CD8-positive, alpha-beta memory T cell (primary cell): ENCODE results near the gene FAR2. TPM values are rescaled to one million over a fixed set of nuclear protein-coding genes. Genes with fewer than 3 reads are reported as not detected.
"Not testable (repeated sequence)": the region's sequence is repeated elsewhere in the genome, so short reads cannot be mapped to it uniquely, and the experiment has no call there.

ENCODE experiments used
- CTCF ChIA-PET: fragments of 350-600 bp; sonication (Branson Sonifier 250); formaldehyde crosslinking; loops from one replicate; lab custom pipeline; 2021; ENCODE audit warnings: antibody characterized with exemption; lab: Charles Lee
- POLR2A ChIA-PET: fragments of 350-600 bp; sonication (Branson Sonifier 250); formaldehyde crosslinking; loops from one replicate; lab custom pipeline; 2021; ENCODE audit warnings: antibody characterized with exemption; lab: Charles Lee
- DNase-seq, 5 donors: peaks; one replicate each; pipeline versions ENCODE4 v3.0.0 to v3.0.0-alpha.2; 2020 to 2022; ENCODE audit warnings: mixed read lengths in 1 of 5
- H3K27ac ChIP-seq: one replicate; pipeline ENCODE4 v1.7.0; 2013; ENCODE audit warnings: low read depth, mild to moderate bottlenecking, low read length, moderate library complexity
- H3K27me3 ChIP-seq: 2 replicates; pipeline ENCODE4 v1.7.0; 2013; ENCODE audit warnings: low read length, mild to moderate bottlenecking; ENCODE audit not compliant: insufficient read depth, poor library complexity, severe bottlenecking
- H3K36me3 ChIP-seq: 2 replicates; pipeline ENCODE4 v1.7.0; 2013; ENCODE audit warnings: mild to moderate bottlenecking, low read length, moderate library complexity; ENCODE audit not compliant: insufficient read depth
- H3K4me1 ChIP-seq: 2 replicates; pipeline ENCODE4 v1.7.0; 2013; ENCODE audit warnings: mild to moderate bottlenecking, low read length, moderate library complexity; ENCODE audit not compliant: insufficient read depth
- H3K4me3 ChIP-seq: 2 replicates; pipeline ENCODE4 v1.7.0; 2013; ENCODE audit warnings: mild to moderate bottlenecking, low read length
- H3K9me3 ChIP-seq: 2 replicates; pipeline ENCODE4 v1.7.0; 2013; ENCODE audit warnings: mild to moderate bottlenecking, low read length
- H3K27ac Mint-ChIP-seq, 8 donors: one replicate each; pipeline ENCODE4 v1.8.0; 2020 to 2021; ENCODE audit warnings: mixed read lengths in 8 of 8, mild to moderate bottlenecking in 6 of 8, inconsistent platforms in 3 of 8, moderate library complexity in 3 of 8
- H3K27me3 Mint-ChIP-seq, 2 donors: one replicate each; pipeline ENCODE4 v1.8.0; 2020 to 2021; ENCODE audit warnings: mixed read lengths in 2 of 2, mild to moderate bottlenecking in 1 of 2, moderate library complexity in 1 of 2
- H3K36me3 Mint-ChIP-seq, 3 donors: one replicate each; pipeline ENCODE4 v1.8.0; 2020 to 2021; ENCODE audit warnings: mixed read lengths in 3 of 3, inconsistent platforms in 1 of 3, mild to moderate bottlenecking in 1 of 3
- H3K4me1 Mint-ChIP-seq, 3 donors: one replicate each; pipeline ENCODE4 v1.8.0; 2020 to 2021; ENCODE audit warnings: mixed read lengths in 3 of 3, inconsistent platforms in 1 of 3, mild to moderate bottlenecking in 1 of 3
- H3K4me3 Mint-ChIP-seq, 7 donors: one replicate each; pipeline ENCODE4 v1.8.0; 2020 to 2021; ENCODE audit warnings: mixed read lengths in 7 of 7, mild to moderate bottlenecking in 6 of 7, moderate library complexity in 4 of 7, inconsistent platforms in 2 of 7
- H3K9me3 Mint-ChIP-seq, 5 donors: one replicate each; pipeline ENCODE4 v1.8.0; 2020 to 2022; ENCODE audit warnings: mixed read lengths in 5 of 5, mild to moderate bottlenecking in 3 of 5, moderate library complexity in 2 of 5, inconsistent platforms in 1 of 5
- polyA plus RNA-seq: library from polyadenylated mRNA; unstranded; fragments of 300-500 nt; fragmentation: Illumina TruSeq; gene quantifications from one replicate; pipeline ENCODE4 v1.2.3, GENCODE V29; 2021
- total RNA-seq, 2 experiments: library from RNA; stranded (reverse); gene quantifications; one replicate each; pipeline ENCODE4 v1.2.3, GENCODE V29; 2021

FAR2 gene
- total and polyA plus RNA-seq, 3 experiments from 2014 or later: 3.7 to 7.0 (median 4.0) TPM

DNA sequence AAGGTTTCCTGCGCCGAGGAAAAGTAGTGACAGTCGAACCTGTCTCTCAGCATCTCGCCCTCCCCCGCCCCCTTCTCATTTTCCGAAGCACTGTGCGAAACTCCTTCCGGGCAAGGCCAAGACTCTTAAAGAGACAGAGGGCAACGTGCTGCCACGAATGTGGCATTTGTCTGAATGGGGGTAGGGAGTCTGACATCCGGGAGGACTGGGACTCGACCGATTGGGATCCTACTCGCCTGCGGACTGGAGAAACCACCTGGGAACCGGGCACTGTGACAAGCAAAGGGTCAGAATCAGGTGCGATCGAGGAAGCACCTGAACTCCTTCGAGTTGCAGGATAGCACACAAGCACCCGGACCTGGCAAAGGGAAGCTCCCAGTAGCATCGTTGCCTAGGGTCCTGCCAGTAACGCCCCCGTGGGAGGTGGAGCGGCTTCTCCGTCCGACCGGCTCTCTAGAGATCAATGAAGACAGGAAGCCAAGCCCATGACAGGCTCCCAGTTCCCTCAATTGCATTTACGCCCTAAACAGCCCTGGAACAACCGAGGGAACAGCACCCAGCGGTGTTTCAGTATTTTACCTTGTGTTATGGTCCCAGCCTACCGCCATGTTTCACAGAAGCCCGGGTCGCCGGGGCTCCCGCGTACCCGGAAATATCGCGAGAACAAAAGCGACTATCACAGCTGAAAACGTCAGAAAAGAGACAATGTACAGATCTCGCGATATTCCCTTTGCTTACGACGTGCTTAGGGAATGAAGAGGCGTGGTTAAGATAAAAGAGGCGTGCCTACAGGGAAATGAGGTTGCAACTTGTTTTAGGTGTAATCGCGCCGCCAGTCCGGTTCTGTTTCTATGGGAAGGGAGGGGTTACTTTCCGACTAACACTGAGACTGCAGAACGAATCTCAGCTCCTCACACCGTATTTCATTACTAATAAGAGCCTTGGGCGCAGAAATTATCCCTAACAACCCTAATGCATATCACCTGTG lies 231.8 kb downstream of the FAR2 start, which contains the start of gene ERGIC2:
TSS of gene ERGIC2 (minus strand) at position 637 of the 988 bp plus-strand sequence. CDS start 9,539 bp downstream, outside the sequence.
- H3K9me3 Mint-ChIP-seq: no peaks in the 10 kb centered on the region
- no peaks in the 10 kb centered on the region for H3K27me3 ChIP-seq
- no peaks in the 10 kb centered on the region for H3K9me3 ChIP-seq
- H3K36me3 ChIP-seq: no peaks in the 10 kb centered on the region
- peak within 1 kb of the TSS; percentile 81 to 100 (median 96) for H3K27ac Mint-ChIP-seq
- H3K4me3 ChIP-seq: peak within 1 kb of the TSS; percentile 98
- H3K4me1 ChIP-seq: peaks cover 18% of the 10 kb centered on the region
- H3K27me3 Mint-ChIP-seq: no peaks in the 10 kb centered on the region
- CTCF ChIA-PET: interaction anchor here (1.5 kb wide), 1 partner anchor 16 kb away, joined by 3 read pairs; no protein-coding TSS in a partner anchor
- H3K36me3 Mint-ChIP-seq: peaks cover 0 to 25% (median 5%) of the 10 kb centered on the region in 3 donors
- peak within 1 kb of the TSS; percentile 88 to 98 (median 94) for H3K4me3 Mint-ChIP-seq
- POLR2A ChIA-PET: interaction anchor here (0.6 to 1.8 kb wide), 7 partner anchors 10 to 1943 kb away, joined by 3 to 9 read pairs (median 4); partner anchors contain the start of gene IPO8
- H3K27ac ChIP-seq: peak within 1 kb of the TSS; percentile 94
- peaks cover 44 to 66% (median 62%) of the 10 kb centered on the region in 3 donors for H3K4me1 Mint-ChIP-seq
- peak; percentile 79 to 96 (median 94) for DNase-seq

DNA sequence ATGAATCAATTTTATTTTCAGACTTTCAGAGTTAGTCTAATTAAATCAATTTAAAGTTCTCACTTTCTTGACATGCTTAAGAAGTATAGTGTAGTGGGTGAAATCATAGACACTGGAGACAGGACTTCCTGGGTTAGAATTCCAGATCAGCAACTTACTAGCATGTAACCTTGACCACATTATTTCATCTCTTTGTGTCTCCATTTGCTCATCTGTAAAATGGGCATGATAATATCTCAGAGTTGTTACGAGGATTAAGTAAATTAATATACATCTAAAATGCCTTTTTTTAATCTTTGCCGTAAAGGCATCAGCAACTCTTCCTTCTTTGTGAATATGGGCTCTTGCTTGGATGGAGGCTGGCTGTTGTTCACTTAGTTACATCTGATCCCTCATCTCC lies 233.2 kb downstream of the FAR2 start:
- H3K4me3 Mint-ChIP-seq: peak overlapping the region; percentile 84 to 98 (median 94)
- H3K9me3 ChIP-seq: no peaks in the 10 kb centered on the region
- H3K36me3 Mint-ChIP-seq: peaks cover 0 to 19% (median 0%) of the 10 kb centered on the region in 3 donors
- no peaks in the 10 kb centered on the region for H3K27me3 Mint-ChIP-seq
- no peak overlapping the region for H3K27ac ChIP-seq
- ChIA-PET POLR2A (no interaction called here), CTCF (no interaction called here)
- H3K36me3 ChIP-seq: no peaks in the 10 kb centered on the region
- H3K27ac Mint-ChIP-seq: peak overlapping the region in 7 of 8 donors; percentile 81 to 100 (median 94)
- H3K9me3 Mint-ChIP-seq: no peaks in the 10 kb centered on the region
- DNase-seq: no peak
- H3K4me1 Mint-ChIP-seq: peaks cover 32 to 52% (median 47%) of the 10 kb centered on the region in 3 donors
- no peaks in the 10 kb centered on the region for H3K27me3 ChIP-seq
- no peak overlapping the region for H3K4me3 ChIP-seq
- peaks cover 11% of the 10 kb centered on the region for H3K4me1 ChIP-seq

DNA sequence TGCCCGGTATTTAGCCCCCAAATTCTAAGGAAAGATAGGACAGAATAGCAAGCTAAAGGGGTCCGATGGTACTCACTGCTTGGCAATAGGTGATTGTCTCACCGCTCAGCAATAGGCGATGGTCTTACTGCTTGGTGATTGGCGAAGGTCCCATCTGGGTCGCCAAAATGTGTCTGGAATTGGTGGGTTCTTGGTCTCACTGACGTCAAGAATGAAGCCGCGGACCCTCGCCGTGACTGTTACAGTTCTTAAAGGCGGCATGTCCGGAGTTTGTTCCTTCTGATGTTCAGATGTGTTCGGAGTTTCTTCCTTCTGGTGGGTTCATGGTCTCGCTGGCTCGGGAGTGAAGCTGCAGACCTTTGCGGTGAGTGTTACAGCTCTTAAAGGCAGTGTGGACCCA lies 236.1 kb downstream of the FAR2 start:
- H3K9me3 ChIP-seq, H3K4me1 ChIP-seq, H3K27ac ChIP-seq, H3K4me3 ChIP-seq, H3K27me3 ChIP-seq, H3K36me3 ChIP-seq, DNase-seq, H3K9me3 Mint-ChIP-seq, POLR2A ChIA-PET, CTCF ChIA-PET, H3K27me3 Mint-ChIP-seq: not testable (repeated sequence)
- Mint-ChIP-seq H3K4me3 (peak overlapping the region in 1 of 7 donors; percentile 15), H3K36me3 (peaks cover 0 to 11% (median 0%) of the 10 kb centered on the region in 3 donors), H3K27ac (peak overlapping the region in 2 of 8 donors; percentile 57 to 75), H3K4me1 (peaks cover 19 to 31% (median 26%) of the 10 kb centered on the region in 3 donors)

Other genes with a start within 250 kb of the FAR2 start
- 100 to 1,000 TPM; 127 to 130 TPM for gene ERGIC2, start 231.9 kb downstream of the FAR2 start, total RNA-seq
- gene ERGIC2, start 231.9 kb downstream of the FAR2 start, polyA plus RNA-seq: 116 TPM